Neural cell (in vitro differentiated cells): ENCODE measurements around the gene PLPP3. TPM values are rescaled to one million over a fixed set of nuclear protein-coding genes. Genes with fewer than 3 reads are reported as not detected.

Experiments used
- H2AFZ ChIP-seq: fragments of 200-600, 300-800 bp; sonication (generic), shearing (Covaris generic); 2 replicates; pipeline ENCODE4 v1.6.0; 2014; ENCODE audit warnings: low read depth, mild to moderate bottlenecking, antibody characterized with exemption, low read length, moderate library complexity
- H3F3A ChIP-seq: fragments of 200-600 bp; shearing (Covaris generic); 2 replicates; pipeline ENCODE4 v1.6.1; 2016; ENCODE audit warnings: mild to moderate bottlenecking, moderate library complexity, mixed read lengths, antibody characterized with exemption, low read length; ENCODE audit not compliant: insufficient read depth, poor library complexity, severe bottlenecking
- H3K27ac ChIP-seq: fragments of 200-600, 300-800 bp; sonication (generic), shearing (Covaris generic); 2 replicates; pipeline ENCODE4 v1.5.1; 2014; ENCODE audit warnings: mild to moderate bottlenecking, low read length, moderate library complexity
- H3K27me3 ChIP-seq: fragments of 300-800, 200-600 bp; sonication (generic), shearing (Covaris generic); 2 replicates; pipeline ENCODE4 v1.6.0; 2014; ENCODE audit warnings: mild to moderate bottlenecking, low read depth, low read length, moderate library complexity; ENCODE audit not compliant: insufficient read depth
- H3K36me3 ChIP-seq: fragments of 300-800, 200-600 bp; sonication (generic), shearing (Covaris generic); 2 replicates; pipeline ENCODE4 v1.5.1; 2014; ENCODE audit warnings: mild to moderate bottlenecking, antibody characterized with exemption, low read length, moderate library complexity; ENCODE audit not compliant: insufficient read depth
- H3K4me2 ChIP-seq: fragments of 300-800, 200-600 bp; sonication (generic), shearing (Covaris generic); 2 replicates; pipeline ENCODE4 v1.6.0; 2014; ENCODE audit warnings: mild to moderate bottlenecking, low read length
- H3K4me3 ChIP-seq: fragments of 300-800, 200-600 bp; sonication (generic), shearing (Covaris generic); 2 replicates; pipeline ENCODE4 v1.5.1; 2014; ENCODE audit warnings: mild to moderate bottlenecking, low read length, moderate library complexity
- H3K79me2 ChIP-seq: fragments of 200-600 bp; shearing (Covaris generic); replicated peaks from 2 replicates; pipeline ENCODE4 v1.6.0; 2014; ENCODE audit warnings: mild to moderate bottlenecking, low read length, moderate library complexity; ENCODE audit not compliant: insufficient read depth
- H3K9ac ChIP-seq: fragments of 300-800, 200-600 bp; sonication (generic), shearing (Covaris generic); 2 replicates; pipeline ENCODE4 v1.6.1; 2016; ENCODE audit warnings: mild to moderate bottlenecking, low read length, mixed read lengths
- H3K9me2 ChIP-seq: fragments of 200-600 bp; shearing (Covaris generic); 2 replicates; pipeline ENCODE4 v1.6.1; 2016; ENCODE audit warnings: mild to moderate bottlenecking, low read length, mixed read lengths; ENCODE audit not compliant: insufficient read depth
- H3K9me3 ChIP-seq: fragments of 200-600, 300-800 bp; sonication (generic), shearing (Covaris generic); 2 replicates; pipeline ENCODE4 v1.6.1; 2016; ENCODE audit warnings: mild to moderate bottlenecking, mixed run types, low read length, moderate library complexity, mixed read lengths
- H4K20me1 ChIP-seq: fragments of 200-600 bp; shearing (Covaris generic); 2 replicates; pipeline ENCODE4 v1.6.1; 2016; ENCODE audit warnings: mild to moderate bottlenecking, mixed run types; ENCODE audit not compliant: insufficient read depth
- CTCF ChIP-seq: fragments of 450-650 bp; IDR thresholded peaks from 2 replicates; pipeline ENCODE4 v1.5.1; 2014; ENCODE audit warnings: antibody characterized with exemption, mild to moderate bottlenecking, moderate library complexity; ENCODE audit not compliant: poor library complexity, severe bottlenecking
- EP300 ChIP-seq: fragments of 450-650 bp; conservative IDR thresholded peaks from 2 replicates; pipeline ENCODE4 v1.6.1; 2014; ENCODE audit warnings: antibody characterized with exemption, mild to moderate bottlenecking, moderate library complexity; ENCODE audit not compliant: poor library complexity, severe bottlenecking
- EZH2 ChIP-seq: fragments of 200-600, 300-800 bp; shearing (Covaris generic), sonication (generic); IDR thresholded peaks from 2 replicates; pipeline ENCODE4 v1.6.1; 2014; ENCODE audit warnings: antibody characterized with exemption, low read length, borderline replicate concordance, mild to moderate bottlenecking; ENCODE audit not compliant: insufficient read depth, poor library complexity, severe bottlenecking
- MXI1 ChIP-seq: fragments of 450-650 bp; conservative IDR thresholded peaks from 2 replicates; pipeline ENCODE4 v1.6.1; 2014; ENCODE audit warnings: antibody characterized with exemption, mild to moderate bottlenecking; ENCODE audit not compliant: poor library complexity, severe bottlenecking
- POLR2AphosphoS5 ChIP-seq: IDR thresholded peaks from 2 replicates; pipeline ENCODE4 v1.6.1; 2012
- RAD21 ChIP-seq: fragments of 450-650 bp; conservative IDR thresholded peaks from 2 replicates; pipeline ENCODE4 v1.6.1; 2014; ENCODE audit warnings: antibody characterized with exemption, mild to moderate bottlenecking, moderate library complexity
- REST ChIP-seq: IDR thresholded peaks from 2 replicates; pipeline ENCODE4 v1.6.1; 2012; ENCODE audit warnings: borderline replicate concordance
- SMC3 ChIP-seq: fragments of 450-650 bp; conservative IDR thresholded peaks from 2 replicates; pipeline ENCODE4 v1.6.1; 2014; ENCODE audit warnings: antibody characterized with exemption, mild to moderate bottlenecking, moderate library complexity; ENCODE audit not compliant: poor library complexity
- TAF1 ChIP-seq: IDR thresholded peaks from 2 replicates; pipeline ENCODE4 v1.6.1; 2012; ENCODE audit warnings: low read depth
- polyA plus RNA-seq: library from polyadenylated mRNA; depleted of rRNA; stranded (reverse); fragments of >200 nt; gene quantifications from 2 replicates; pipeline ENCODE4 v1.2.3, GENCODE V29; 2014

The PLPP3 gene
- polyA plus RNA-seq, 1 donor from 2014 or later = 2.1 TPM

GRCh38 chr1:56516539-56517252 is 62.7 kb downstream of the PLPP3 start:
- H3K79me2 ChIP-seq = no peaks in the 10 kb centered on the region
- no peak overlapping the region for H3K4me3 ChIP-seq
- no peak overlapping the region for H3K27ac ChIP-seq
- H3K4me2 ChIP-seq = no peak overlapping the region
- H4K20me1 ChIP-seq = no peaks in the 10 kb centered on the region
- no peaks in the 10 kb centered on the region for H3F3A ChIP-seq
- no peaks in the 10 kb centered on the region for H3K9me3 ChIP-seq
- H3K9me2 ChIP-seq = no peaks in the 10 kb centered on the region
- H3K27me3 ChIP-seq = no peaks in the 10 kb centered on the region
- H2AFZ ChIP-seq = no peak overlapping the region
- H3K36me3 ChIP-seq = no peaks in the 10 kb centered on the region
- TF ChIP-seq EZH2 (no peak), REST (no peak)
- no peak overlapping the region for H3K9ac ChIP-seq

- no peaks in the 10 kb centered on the region for H4K20me1 ChIP-seq
Measured at GRCh38 chr1:56515898-56516538, 63.3 kb downstream of the PLPP3 start.

More at GRCh38 chr1:56515898-56516538, 63.3 kb downstream of the PLPP3 start:
- Histone ChIP-seq H3F3A (no peaks in the 10 kb centered on the region), H2AFZ (no peak overlapping the region), H3K79me2 (no peaks in the 10 kb centered on the region), H3K4me3 (no peak overlapping the region), H3K9me2 (no peaks in the 10 kb centered on the region), H3K9ac (no peak overlapping the region), H3K4me2 (no peak overlapping the region), H3K9me3 (no peaks in the 10 kb centered on the region), H3K27ac (no peak overlapping the region), H3K36me3 (no peaks in the 10 kb centered on the region), H3K27me3 (no peaks in the 10 kb centered on the region)
- TF ChIP-seq MXI1 (no peak), REST (no peak), EP300 (no peak), SMC3 (no peak), EZH2 (no peak), POLR2AphosphoS5 (no peak), CTCF (no peak), TAF1 (no peak), RAD21 (no peak)
